ENCODE results near the gene TOM1L2. TPM values are rescaled to one million over a fixed set of nuclear protein-coding genes. Genes with fewer than 3 reads are reported as not detected.
"Not testable (repeated sequence)": the region's sequence is repeated elsewhere in the genome, so short reads cannot be mapped to it uniquely, and the experiment has no call there.

TOM1L2 gene
- total RNA-seq, 2 experiments from 2014 or later, result 11.3 to 11.9 TPM

GRCh38 chr17:17809531-17810083, 162.6 kb downstream of the TOM1L2 start:
- CTCF ChIA-PET, result interaction anchor here (0.8 to 1.0 kb wide), 2 partner anchors 44 to 51 kb away, joined by 3 to 4 read pairs; no protein-coding TSS in a partner anchor
- Mint-ChIP-seq H3K9me3 (ENCODE audit: low read depth) (no peaks in the 10 kb centered on the region), H3K4me3 (no peak overlapping the region)

GRCh38 chr17:17808706-17809432, 163.3 kb downstream of the TOM1L2 start:
- no peak for ATAC-seq
- H3K27ac Mint-ChIP-seq, result no peak overlapping the region
- intact Hi-C loops (cut with DNase I, micrococcal nuclease), result no loop called here

More at GRCh38 chr17:17809531-17810083, 162.6 kb downstream of the TOM1L2 start:
- H3K36me3 Mint-ChIP-seq (ENCODE audit: low read depth), result peaks cover 13% of the 10 kb centered on the region
- DNase-seq (no peak), ATAC-seq (no peak)
- no peak overlapping the region for H3K27ac Mint-ChIP-seq
- POLR2A ChIA-PET, result no interaction called here
- H3K27me3 Mint-ChIP-seq, result no peaks in the 10 kb centered on the region
- H3K4me1 Mint-ChIP-seq, result peaks cover 11% of the 10 kb centered on the region
- intact Hi-C loops (cut with DNase I, micrococcal nuclease), result loop anchor here in 1 of 2 experiments (2.0 kb wide), 1 partner anchor 43 kb away; no protein-coding TSS in a partner anchor

GRCh38 chr17:17808200-17808599, 164.0 kb downstream of the TOM1L2 start:
- H3K4me3 Mint-ChIP-seq; DNase-seq; H3K9me3 Mint-ChIP-seq (ENCODE audit: low read depth); H3K27ac Mint-ChIP-seq; H3K27me3 Mint-ChIP-seq; ATAC-seq; intact Hi-C loops (cut with DNase I, micrococcal nuclease): not testable (repeated sequence)
- POLR2A ChIA-PET, result interaction anchor here (0.7 kb wide), 1 partner anchor 15 kb away, joined by 4 read pairs; no protein-coding TSS in a partner anchor
- Mint-ChIP-seq H3K36me3 (ENCODE audit: low read depth) (peaks cover 11% of the 10 kb centered on the region), H3K4me1 (peaks cover 11% of the 10 kb centered on the region)
- CTCF ChIA-PET, result interaction anchor here (0.6 to 0.7 kb wide), 2 partner anchors 11 to 219 kb away, joined by 3 to 4 read pairs; no protein-coding TSS in a partner anchor

More at GRCh38 chr17:17808706-17809432, 163.3 kb downstream of the TOM1L2 start:
- Mint-ChIP-seq H3K9me3 (ENCODE audit: low read depth) (no peaks in the 10 kb centered on the region), H3K4me3 (no peak overlapping the region), H3K27me3 (no peaks in the 10 kb centered on the region), H3K4me1 (peaks cover 11% of the 10 kb centered on the region), H3K36me3 (ENCODE audit: low read depth) (peaks cover 11% of the 10 kb centered on the region)
- POLR2A ChIA-PET, result interaction anchor here (0.6 kb wide), 1 partner anchor 18 kb away, joined by 3 read pairs; no protein-coding TSS in a partner anchor
- CTCF ChIA-PET, result interaction anchor here (0.6 to 1.0 kb wide), 3 partner anchors 10 to 219 kb away, joined by 3 to 4 read pairs (median 3); no protein-coding TSS in a partner anchor
- DNase-seq, result no peak

- Mint-ChIP-seq H3K27me3 (no peaks in the 10 kb centered on the region), H3K4me3 (no peak overlapping the region), H3K36me3 (ENCODE audit: low read depth) (peaks cover 6% of the 10 kb centered on the region), H3K27ac (no peak overlapping the region), H3K4me1 (peaks cover 7% of the 10 kb centered on the region), H3K9me3 (ENCODE audit: low read depth) (no peaks in the 10 kb centered on the region)
- CTCF ChIA-PET, result no interaction called here
- intact Hi-C loops (cut with DNase I, micrococcal nuclease), result no loop called here
- POLR2A ChIA-PET, result interaction anchor here (0.7 kb wide), 1 partner anchor 14 kb away, joined by 4 read pairs; no protein-coding TSS in a partner anchor
- DNase-seq (no peak), ATAC-seq (no peak)
Observed at GRCh38 chr17:17807440-17807839, 164.8 kb downstream of the TOM1L2 start.

GRCh38 chr17:17806611-17807274, 165.5 kb downstream of the TOM1L2 start:
- Mint-ChIP-seq H3K27me3 (no peaks in the 10 kb centered on the region), H3K4me1 (peaks cover 3% of the 10 kb centered on the region), H3K4me3 (no peak overlapping the region), H3K27ac (peak overlapping the region; percentile 63), H3K36me3 (ENCODE audit: low read depth) (peaks cover 4% of the 10 kb centered on the region), H3K9me3 (ENCODE audit: low read depth) (no peaks in the 10 kb centered on the region)
- no peak for ATAC-seq
- intact Hi-C loops (cut with DNase I, micrococcal nuclease), result no loop called here
- ChIA-PET CTCF (interaction anchor here (0.6 kb wide), 1 partner anchor 112 kb away, joined by 3 read pairs; no protein-coding TSS in a partner anchor), POLR2A (interaction anchor here (0.6 kb wide), 1 partner anchor 100 kb away, joined by 3 read pairs; no protein-coding TSS in a partner anchor)
- no peak for DNase-seq

GRCh38 chr17:17806035-17806434, 166.2 kb downstream of the TOM1L2 start:
- Mint-ChIP-seq H3K36me3 (ENCODE audit: low read depth) (no peaks in the 10 kb centered on the region), H3K9me3 (ENCODE audit: low read depth) (no peaks in the 10 kb centered on the region), H3K4me3 (no peak overlapping the region), H3K27me3 (no peaks in the 10 kb centered on the region), H3K27ac (no peak overlapping the region), H3K4me1 (peaks cover 3% of the 10 kb centered on the region)
- POLR2A ChIA-PET, result interaction anchor here (0.6 kb wide), 1 partner anchor 101 kb away, joined by 3 read pairs; no protein-coding TSS in a partner anchor
- no peak for DNase-seq
- CTCF ChIA-PET, result interaction anchor here (0.6 kb wide), 1 partner anchor 111 kb away, joined by 3 read pairs; no protein-coding TSS in a partner anchor
- intact Hi-C loops (cut with DNase I, micrococcal nuclease), result no loop called here
- no peak for ATAC-seq

- POLR2A ChIA-PET, result no interaction called here
- no peaks in the 10 kb centered on the region for H3K9me3 Mint-ChIP-seq (ENCODE audit: low read depth)
- H3K27me3 Mint-ChIP-seq, result no peaks in the 10 kb centered on the region
- no peaks in the 10 kb centered on the region for H3K36me3 Mint-ChIP-seq (ENCODE audit: low read depth)
- CTCF ChIA-PET, result no interaction called here
- no peak overlapping the region for H3K27ac Mint-ChIP-seq
- intact Hi-C loops (cut with DNase I, micrococcal nuclease), result no loop called here
- no peak for DNase-seq
- no peak for ATAC-seq
- peaks cover 3% of the 10 kb centered on the region for H3K4me1 Mint-ChIP-seq
- no peak overlapping the region for H3K4me3 Mint-ChIP-seq
Observed at GRCh38 chr17:17805575-17805974, 166.6 kb downstream of the TOM1L2 start.

GRCh38 chr17:17804007-17804406, 168.2 kb downstream of the TOM1L2 start:
- no peak for DNase-seq
- intact Hi-C loops (cut with DNase I, micrococcal nuclease), result no loop called here
- H3K27ac Mint-ChIP-seq, result no peak overlapping the region
- ChIA-PET POLR2A (no interaction called here), CTCF (interaction anchor here (0.6 kb wide), 1 partner anchor 50 kb away, joined by 3 read pairs; no protein-coding TSS in a partner anchor)
- H3K4me3 Mint-ChIP-seq, result no peak overlapping the region
- no peaks in the 10 kb centered on the region for H3K9me3 Mint-ChIP-seq (ENCODE audit: low read depth)
- no peaks in the 10 kb centered on the region for H3K27me3 Mint-ChIP-seq
- peaks cover 2% of the 10 kb centered on the region for H3K36me3 Mint-ChIP-seq (ENCODE audit: low read depth)
- peaks cover 3% of the 10 kb centered on the region for H3K4me1 Mint-ChIP-seq
- no peak for ATAC-seq

GRCh38 chr17:17801800-17802481, 170.3 kb downstream of the TOM1L2 start:
- H3K27ac Mint-ChIP-seq, result no peak overlapping the region
- ATAC-seq (no peak), DNase-seq (no peak)
- POLR2A ChIA-PET, result no interaction called here
- CTCF ChIA-PET, result interaction anchor here (0.5 to 1.2 kb wide), 3 partner anchors 10 to 291 kb away, joined by 3 to 4 read pairs (median 3); no protein-coding TSS in a partner anchor
- intact Hi-C loops (cut with DNase I, micrococcal nuclease), result no loop called here
- peaks cover 2% of the 10 kb centered on the region for H3K36me3 Mint-ChIP-seq (ENCODE audit: low read depth)
- H3K4me1 Mint-ChIP-seq, result no peaks in the 10 kb centered on the region
- H3K27me3 Mint-ChIP-seq, result no peaks in the 10 kb centered on the region
- no peaks in the 10 kb centered on the region for H3K9me3 Mint-ChIP-seq (ENCODE audit: low read depth)
- H3K4me3 Mint-ChIP-seq, result no peak overlapping the region

GRCh38 chr17:17800504-17801021, 171.6 kb downstream of the TOM1L2 start:
- H3K4me1 Mint-ChIP-seq, result no peaks in the 10 kb centered on the region
- no peak for ATAC-seq
- no peak overlapping the region for H3K27ac Mint-ChIP-seq
- no peak for DNase-seq
- intact Hi-C loops (cut with DNase I, micrococcal nuclease), result no loop called here
- H3K27me3 Mint-ChIP-seq, result no peaks in the 10 kb centered on the region
- no peaks in the 10 kb centered on the region for H3K9me3 Mint-ChIP-seq (ENCODE audit: low read depth)
- no peak overlapping the region for H3K4me3 Mint-ChIP-seq
- peaks cover 2% of the 10 kb centered on the region for H3K36me3 Mint-ChIP-seq (ENCODE audit: low read depth)
- POLR2A ChIA-PET, result no interaction called here
- CTCF ChIA-PET, result interaction anchor here (0.7 kb wide), 1 partner anchor 201 kb away, joined by 3 read pairs; no protein-coding TSS in a partner anchor
